D721Med (cell line): Measurements from ENCODE around the gene ANGPT4.

Experiments used
- DNase-seq: peaks from one replicate; pipeline ENCODE4 v3.0.0; 2011; ENCODE audit warnings: low spot score; ENCODE audit not compliant: insufficient read length
- FAIRE-seq: peaks from 2 replicates; lab custom pipeline; 2011; peaks lifted over from hg19 to GRCh38; lab: Jason Lieb, UNC
- CTCF ChIP-seq: IDR thresholded peaks from 2 replicates; pipeline ENCODE4 v1.5.1; 2012; ENCODE audit warnings: mild to moderate bottlenecking, control low read depth; ENCODE audit not compliant: insufficient read depth; ENCODE audit errors: missing control alignments

ANGPT4 gene

GRCh38 chr20:821046-821730 lies 94.9 kb downstream of the ANGPT4 start:
- DNase-seq (no peak), FAIRE-seq (no peak)
- TF ChIP-seq CTCF, result no peak

GRCh38 chr20:820323-820953 lies 95.7 kb downstream of the ANGPT4 start:
- DNase-seq (no peak), FAIRE-seq (no peak)
- TF ChIP-seq CTCF, result no peak
